MCF 10A (cell line): ENCODE measurements around the gene PTPRH. TPM values are rescaled to one million over a fixed set of nuclear protein-coding genes. Genes with fewer than 3 reads are reported as not detected.

Experiments
- BruUV-seq: library from RNA; stranded (reverse); fragments of 400-500 nt; replicated peaks from 2 replicates; lab custom pipeline; 2021; lab: Mats Ljungman, UMichigan
- CTCF ChIA-PET: fragments of 300-600 bp; sonication (Branson Sonifier 250); formaldehyde crosslinking; extraction: SDS; loops from one replicate; lab custom pipeline; 2021; ENCODE audit warnings: antibody characterized with exemption, inconsistent platforms; lab: Yijun Ruan, JAX
- POLR2A ChIA-PET: fragments of 300-600, 350-650 bp; sonication (Branson Sonifier 250); formaldehyde crosslinking; extraction: SDS; loops from one replicate; lab custom pipeline; 2020; ENCODE audit warnings: antibody characterized with exemption, inconsistent platforms; lab: Yijun Ruan, JAX
- DNase-seq: peaks from one replicate; pipeline ENCODE4 v3.0.0-alpha.2; 2018; ENCODE audit not compliant: unreplicated experiment
- H3K27ac Mint-ChIP-seq: one replicate; pipeline ENCODE4 v1.8.0; 2022; ENCODE audit warnings: mild to moderate bottlenecking, low read depth, mixed read lengths; ENCODE audit not compliant: unreplicated experiment
- H3K27me3 Mint-ChIP-seq: one replicate; pipeline ENCODE4 v1.8.0; 2022; ENCODE audit warnings: mixed read lengths; ENCODE audit not compliant: insufficient read depth, unreplicated experiment
- H3K36me3 Mint-ChIP-seq: one replicate; pipeline ENCODE4 v1.8.0; 2022; ENCODE audit warnings: mild to moderate bottlenecking, moderate library complexity, mixed read lengths; ENCODE audit not compliant: insufficient read depth, unreplicated experiment
- H3K4me1 Mint-ChIP-seq: one replicate; pipeline ENCODE4 v1.8.0; 2022; ENCODE audit warnings: mixed read lengths; ENCODE audit not compliant: insufficient read depth, unreplicated experiment
- H3K4me3 Mint-ChIP-seq: one replicate; pipeline ENCODE4 v1.8.0; 2022; ENCODE audit warnings: mild to moderate bottlenecking, moderate library complexity, mixed read lengths; ENCODE audit not compliant: unreplicated experiment
- H3K9me3 Mint-ChIP-seq: one replicate; pipeline ENCODE4 v1.8.0; 2022; ENCODE audit warnings: mixed read lengths; ENCODE audit not compliant: unreplicated experiment
- CTCF ChIP-seq: fragments of 200-600 bp; IDR thresholded peaks from one replicate; pipeline ENCODE4 v1.8.0; 2022; ENCODE audit warnings: antibody characterized with exemption, mild to moderate bottlenecking; ENCODE audit not compliant: unreplicated experiment
- intact Hi-C: fragments of 100-400 bp; cut with micrococcal nuclease; formaldehyde crosslinking; loops from 2 replicates; pipeline ENCODE4 v1.14.1; 2022
- total RNA-seq: library from RNA; stranded (reverse); gene quantifications from 2 replicates; pipeline ENCODE4 v1.2.3, GENCODE V29; 2022

The PTPRH gene
- total RNA-seq, 1 experiment from 2014 or later, result 0.56 TPM

GRCh38 chr19:55240713-55241020 lies 31.4 kb upstream of the PTPRH start:
- ChIA-PET POLR2A (interaction anchor here (0.9 kb wide), 1 partner anchor 18 kb away, joined by 3 read pairs; the partner anchor contains the start of gene PPP6R1), CTCF (interaction anchor here (0.6 to 1.2 kb wide), 2 partner anchors 15 to 168 kb away, joined by 3 to 6 read pairs; no protein-coding TSS in a partner anchor)
- intact Hi-C loops, result no loop called here
- no peaks in the 10 kb centered on the region for H3K9me3 Mint-ChIP-seq
- no peak for DNase-seq
- no TSS peak for BruUV-seq
- peaks cover 61% of the 10 kb centered on the region for H3K36me3 Mint-ChIP-seq
- H3K27me3 Mint-ChIP-seq, result no peaks in the 10 kb centered on the region
- no peaks in the 10 kb centered on the region for H3K4me1 Mint-ChIP-seq
- H3K4me3 Mint-ChIP-seq, result no peak overlapping the region
- TF ChIP-seq CTCF, result no peak
- no peak overlapping the region for H3K27ac Mint-ChIP-seq

- CTCF ChIA-PET, result interaction anchor here (0.8 to 1.0 kb wide), 2 partner anchors 94 to 1244 kb away, joined by 3 read pairs; no protein-coding TSS in a partner anchor
- H3K36me3 Mint-ChIP-seq, result peaks cover 58% of the 10 kb centered on the region
- H3K27ac Mint-ChIP-seq, result no peak overlapping the region
Measured at GRCh38 chr19:55239004-55239403, 29.7 kb upstream of the PTPRH start.

GRCh38 chr19:55238030-55238429 lies 28.7 kb upstream of the PTPRH start:
- no TSS peak for BruUV-seq
- H3K27me3 Mint-ChIP-seq, result no peaks in the 10 kb centered on the region
- intact Hi-C loops, result no loop called here

More at GRCh38 chr19:55239004-55239403, 29.7 kb upstream of the PTPRH start:
- BruUV-seq, result no TSS peak
- intact Hi-C loops, result no loop called here
- H3K4me1 Mint-ChIP-seq, result no peaks in the 10 kb centered on the region
- DNase-seq, result no peak
- no peaks in the 10 kb centered on the region for H3K9me3 Mint-ChIP-seq
- H3K4me3 Mint-ChIP-seq, result no peak overlapping the region
- POLR2A ChIA-PET, result no interaction called here
- TF ChIP-seq CTCF, result no peak
- H3K27me3 Mint-ChIP-seq, result no peaks in the 10 kb centered on the region

GRCh38 chr19:55232986-55233385 lies 23.7 kb upstream of the PTPRH start:
- no TSS peak for BruUV-seq
- Mint-ChIP-seq H3K27me3 (no peaks in the 10 kb centered on the region), H3K4me3 (no peak overlapping the region), H3K36me3 (peaks cover 60% of the 10 kb centered on the region), H3K27ac (no peak overlapping the region), H3K4me1 (no peaks in the 10 kb centered on the region), H3K9me3 (no peaks in the 10 kb centered on the region)
- TF ChIP-seq CTCF, result no peak
- ChIA-PET POLR2A (no interaction called here), CTCF (no interaction called here)
- intact Hi-C loops, result no loop called here
- no peak for DNase-seq

More at GRCh38 chr19:55238030-55238429, 28.7 kb upstream of the PTPRH start:
- POLR2A ChIA-PET, result interaction anchor here (0.7 kb wide), 1 partner anchor 16 kb away, joined by 3 read pairs; no protein-coding TSS in a partner anchor
- CTCF ChIA-PET, result interaction anchor here (0.7 to 1.0 kb wide), 2 partner anchors 93 to 758 kb away, joined by 3 to 4 read pairs; no protein-coding TSS in a partner anchor
- Mint-ChIP-seq H3K27ac (no peak overlapping the region), H3K9me3 (no peaks in the 10 kb centered on the region), H3K4me3 (no peak overlapping the region), H3K4me1 (no peaks in the 10 kb centered on the region), H3K36me3 (peaks cover 55% of the 10 kb centered on the region)
- no peak for DNase-seq
- TF ChIP-seq CTCF, result no peak
